ENCODE results near the gene RPL5.

The RPL5 gene

GRCh38 chr1:92855236-92855635 is 23.4 kb downstream of the RPL5 start:
- no peak for DNase-seq (ENCODE audit: low read depth in 3 of 3)

- no peak for DNase-seq (ENCODE audit: low read depth in 3 of 3)
Measured at GRCh38 chr1:92857817-92858216, 26.0 kb downstream of the RPL5 start.

- DNase-seq (ENCODE audit: low read depth in 3 of 3), result peak; percentile 21 to 23 (median 21)
Measured at GRCh38 chr1:92858564-92859399, 26.9 kb downstream of the RPL5 start.

GRCh38 chr1:92859400-92860039 is 27.7 kb downstream of the RPL5 start:
- no peak for DNase-seq (ENCODE audit: low read depth in 3 of 3)

- no peak for DNase-seq (ENCODE audit: low read depth in 3 of 3)
Measured at GRCh38 chr1:92862605-92863004, 30.8 kb downstream of the RPL5 start.

- no peak for DNase-seq (ENCODE audit: low read depth in 3 of 3)
Measured at GRCh38 chr1:92864131-92864530, 32.3 kb downstream of the RPL5 start.

GRCh38 chr1:92870591-92870990 is 38.8 kb downstream of the RPL5 start:
- no peak for DNase-seq (ENCODE audit: low read depth in 3 of 3)

GRCh38 chr1:92872719-92873118 is 40.9 kb downstream of the RPL5 start:
- no peak for DNase-seq (ENCODE audit: low read depth in 3 of 3)

GRCh38 chr1:92874987-92875386 is 43.1 kb downstream of the RPL5 start:
- no peak for DNase-seq (ENCODE audit: low read depth in 3 of 3)

- no peak for DNase-seq (ENCODE audit: low read depth in 3 of 3)
Measured at GRCh38 chr1:92876351-92876750, 44.5 kb downstream of the RPL5 start.

GRCh38 chr1:92877081-92877711 is 45.4 kb downstream of the RPL5 start:
- DNase-seq (ENCODE audit: low read depth in 3 of 3), result no peak

- no peak for DNase-seq (ENCODE audit: low read depth in 3 of 3)
Measured at GRCh38 chr1:92877792-92878191, 46.0 kb downstream of the RPL5 start.

GRCh38 chr1:92879316-92879968 is 47.6 kb downstream of the RPL5 start:
- no peak for DNase-seq (ENCODE audit: low read depth in 3 of 3)

- no peak for DNase-seq (ENCODE audit: low read depth in 3 of 3)
Measured at GRCh38 chr1:92881391-92881790, 49.6 kb downstream of the RPL5 start.

- no peak for DNase-seq (ENCODE audit: low read depth in 3 of 3)
Measured at GRCh38 chr1:92882819-92883218, 51.0 kb downstream of the RPL5 start.

GRCh38 chr1:92883297-92883696 is 51.5 kb downstream of the RPL5 start:
- DNase-seq (ENCODE audit: low read depth in 3 of 3), result no peak

- DNase-seq (ENCODE audit: low read depth in 3 of 3), result no peak
Measured at GRCh38 chr1:92884195-92884594, 52.4 kb downstream of the RPL5 start.

- no peak for DNase-seq (ENCODE audit: low read depth in 3 of 3)
Measured at GRCh38 chr1:92886886-92887419, 55.1 kb downstream of the RPL5 start.

GRCh38 chr1:92887465-92887864 is 55.6 kb downstream of the RPL5 start:
- DNase-seq (ENCODE audit: low read depth in 3 of 3), result no peak
